ENCODE data around the gene ZDHHC23. TPM values are rescaled to one million over a fixed set of nuclear protein-coding genes. Genes with fewer than 3 reads are reported as not detected.

The ZDHHC23 gene
- total RNA-seq: 2.6 and 16.9 TPM in 2 replicates

GRCh38 chr3:113947372-113948014 is at the start of gene ZDHHC23:
Gene ZDHHC23, plus strand, starts transcription at chr3:113948013. Its CDS starts 790 bp downstream, at chr3:113948803.

Other genes starting within 250 kb of the ZDHHC23 start
- gene NAA50, start 201.8 kb upstream of the ZDHHC23 start, total RNA-seq: 166 and 189 TPM in 2 replicates
- 108 and 195 TPM in 2 replicates for gene ATP6V1A, start 201.0 kb upstream of the ZDHHC23 start, total RNA-seq
- 35.0 and 43.2 TPM in 2 replicates for gene GRAMD1C, start 109.2 kb upstream of the ZDHHC23 start, total RNA-seq
- 1.3 and 2.6 TPM in 2 replicates for gene CCDC191, start 108.5 kb downstream of the ZDHHC23 start, total RNA-seq
- 29.8 and 65.4 TPM in 2 replicates for gene QTRT2, start 108.7 kb downstream of the ZDHHC23 start, total RNA-seq
- not detected in 2 replicates for gene DRD3, start 231.0 kb downstream of the ZDHHC23 start, total RNA-seq

Data from bladder microvascular endothelial cell (primary cell).